CD4-positive, alpha-beta T cell treated with Interleukin-17A for 4 hours (primary cell): Measurements from ENCODE around the gene FAM149A.

Experiments
- DNase-seq: peaks from one replicate; pipeline ENCODE4 v3.0.0-alpha.2; 2020; ENCODE audit warnings: mixed read lengths

Gene FAM149A

DNA sequence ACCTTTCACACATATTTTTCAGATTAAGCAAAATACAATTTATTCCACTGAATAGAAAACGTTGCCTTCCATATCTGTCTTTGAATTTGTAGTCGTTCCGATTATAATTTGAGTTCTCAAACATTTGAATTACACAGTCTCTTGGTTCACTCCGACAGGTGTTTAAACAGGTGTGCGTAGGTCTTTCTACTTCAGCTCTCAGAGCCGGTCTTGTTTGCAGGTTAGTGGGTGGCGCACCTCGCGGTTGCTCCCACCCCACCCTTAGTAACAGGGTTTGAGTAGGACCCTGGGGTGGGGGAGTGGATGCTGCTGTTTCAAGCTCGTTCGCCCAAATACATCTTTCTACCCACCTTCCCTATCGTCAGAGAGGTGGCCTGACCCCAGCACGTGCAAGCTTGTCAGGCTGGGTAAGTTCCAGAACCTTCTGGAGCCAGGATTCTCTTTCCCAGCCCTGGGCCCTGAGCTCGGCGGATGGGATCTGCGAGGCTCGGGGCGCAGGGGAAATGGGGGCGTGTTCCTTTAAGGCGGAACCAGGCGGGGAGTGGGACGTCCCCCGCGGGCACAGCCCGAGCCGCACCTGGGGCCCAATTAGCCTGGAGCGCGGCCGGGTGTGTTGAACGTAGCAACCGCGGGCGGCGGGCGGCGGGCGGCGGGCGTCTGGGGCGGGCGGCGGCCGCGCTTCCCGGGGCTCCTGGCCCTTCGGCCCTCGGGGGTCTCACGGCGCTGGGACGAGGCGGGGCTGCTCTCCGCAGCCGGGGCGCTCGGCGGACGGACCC lies at the start of gene FAM149A:
TSS of gene FAM149A (plus strand) at position 591 of the 776 bp plus-strand sequence.
- DNase-seq, result peak; percentile 71

GRCh38 chr4:186058253-186058979 lies 46.1 kb upstream of the FAM149A start:
- DNase-seq, result no peak

GRCh38 chr4:186058980-186059316 lies 45.6 kb upstream of the FAM149A start:
- no peak for DNase-seq

GRCh38 chr4:186061921-186062320 lies 42.6 kb upstream of the FAM149A start:
- no peak for DNase-seq

- DNase-seq, result peak; percentile 49
These were observed 36.6 kb upstream of the FAM149A start for GRCh38 chr4:186067757-186068385.

DNA sequence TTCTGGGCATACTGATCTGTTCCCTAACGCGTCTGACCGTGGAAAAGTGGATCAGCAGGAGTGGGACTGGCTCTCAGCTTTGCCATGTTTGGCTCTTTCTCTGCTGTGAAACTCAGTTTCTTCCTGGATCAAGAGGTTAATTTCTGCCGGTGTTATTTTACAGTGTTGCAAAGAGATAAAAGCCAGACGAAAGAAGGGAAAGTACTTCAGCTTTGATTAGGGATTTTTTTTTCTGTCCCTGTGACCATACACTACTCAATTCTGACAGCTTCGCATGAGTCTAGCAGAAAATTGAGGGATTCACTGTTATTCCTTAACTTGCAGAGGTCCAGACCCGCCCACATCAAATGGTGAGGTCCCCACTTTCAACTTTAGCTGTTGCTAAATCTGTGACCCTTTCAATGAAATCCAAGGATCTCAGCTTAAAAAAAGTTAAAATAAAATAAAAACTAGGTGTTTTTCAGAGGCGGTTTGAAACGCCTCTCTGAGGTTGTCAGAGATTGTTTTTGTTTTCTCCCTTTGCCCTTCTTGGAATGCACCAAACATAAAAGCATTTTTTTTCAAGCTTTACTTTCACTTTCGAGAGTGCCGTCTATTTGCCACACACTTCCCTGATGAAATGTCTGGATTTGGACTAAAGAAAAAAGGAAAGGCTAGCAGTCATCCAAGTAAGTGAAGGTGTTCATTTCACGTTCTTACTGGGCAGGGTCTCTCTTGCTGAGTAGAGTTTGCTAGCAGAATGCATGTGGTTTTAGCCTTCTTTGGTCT lies 35.7 kb upstream of the FAM149A start, which contains the start of gene TLR3:
TSS of gene TLR3 (plus strand) at position 576 of the 768 bp plus-strand sequence. CDS start 7,464 bp downstream, outside the sequence.
- DNase-seq, result no peak

DNA sequence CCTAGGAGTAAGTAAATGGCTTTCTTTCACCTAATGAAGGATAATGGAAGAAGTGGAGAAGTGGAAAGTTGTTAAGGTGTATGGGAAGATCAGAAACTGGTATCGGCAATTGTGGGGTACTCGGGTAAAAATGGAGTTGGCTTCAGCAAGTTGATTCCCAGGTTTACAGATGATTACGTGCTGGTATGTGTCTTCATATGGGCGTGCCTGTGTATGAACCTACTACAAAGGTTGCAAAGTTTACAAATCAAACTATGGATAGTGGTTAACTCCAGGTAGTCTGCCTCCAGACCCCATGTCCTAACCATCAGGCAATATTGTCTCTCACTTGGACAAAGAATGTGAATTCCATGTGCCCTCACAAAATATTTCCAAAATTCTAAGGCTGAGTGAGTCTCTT lies 34.8 kb upstream of the FAM149A start:
- no peak for DNase-seq

GRCh38 chr4:186072516-186072915 lies 32.0 kb upstream of the FAM149A start:
- no peak for DNase-seq

GRCh38 chr4:186074189-186074588 lies 30.3 kb upstream of the FAM149A start:
- no peak for DNase-seq

GRCh38 chr4:186078981-186079638 lies 25.4 kb upstream of the FAM149A start:
- no peak for DNase-seq

- no peak for DNase-seq
These were observed 24.8 kb upstream of the FAM149A start for GRCh38 chr4:186079694-186080093.

GRCh38 chr4:186081202-186081807 lies 23.2 kb upstream of the FAM149A start:
- no peak for DNase-seq

DNA sequence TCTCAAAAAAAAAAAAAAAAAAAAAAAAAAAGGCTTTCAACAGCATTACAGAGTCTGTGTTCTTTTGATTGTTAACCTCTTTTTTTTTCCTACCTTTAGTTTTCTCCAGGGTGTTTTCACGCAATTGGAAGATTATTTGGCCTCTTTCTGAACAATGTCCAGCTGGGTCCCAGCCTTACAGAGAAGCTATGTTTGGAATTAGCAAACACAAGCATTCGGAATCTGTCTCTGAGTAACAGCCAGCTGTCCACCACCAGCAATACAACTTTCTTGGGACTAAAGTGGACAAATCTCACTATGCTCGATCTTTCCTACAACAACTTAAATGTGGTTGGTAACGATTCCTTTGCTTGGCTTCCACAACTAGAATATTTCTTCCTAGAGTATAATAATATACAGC lies 22.3 kb upstream of the FAM149A start:
- DNase-seq, result no peak

DNA sequence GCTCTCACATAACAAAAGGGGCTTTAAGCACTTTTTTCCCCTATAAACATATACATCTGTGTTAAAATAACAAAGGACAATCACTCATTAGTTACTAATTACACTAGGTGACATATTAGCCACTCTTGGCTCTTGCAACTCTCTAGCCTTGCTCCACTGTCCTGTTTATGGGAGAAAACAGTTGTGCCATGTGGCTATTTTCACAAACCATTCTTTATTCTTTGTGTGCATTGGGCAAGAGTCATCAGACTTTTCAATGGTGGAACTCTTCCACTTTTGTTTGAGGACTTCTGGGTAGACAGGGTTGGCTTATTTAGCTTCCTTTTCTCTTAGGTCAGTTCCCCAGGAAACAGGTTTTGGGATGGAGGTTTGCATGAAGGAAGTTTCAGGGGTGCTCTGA lies 16.0 kb upstream of the FAM149A start:
- DNase-seq, result no peak

DNA sequence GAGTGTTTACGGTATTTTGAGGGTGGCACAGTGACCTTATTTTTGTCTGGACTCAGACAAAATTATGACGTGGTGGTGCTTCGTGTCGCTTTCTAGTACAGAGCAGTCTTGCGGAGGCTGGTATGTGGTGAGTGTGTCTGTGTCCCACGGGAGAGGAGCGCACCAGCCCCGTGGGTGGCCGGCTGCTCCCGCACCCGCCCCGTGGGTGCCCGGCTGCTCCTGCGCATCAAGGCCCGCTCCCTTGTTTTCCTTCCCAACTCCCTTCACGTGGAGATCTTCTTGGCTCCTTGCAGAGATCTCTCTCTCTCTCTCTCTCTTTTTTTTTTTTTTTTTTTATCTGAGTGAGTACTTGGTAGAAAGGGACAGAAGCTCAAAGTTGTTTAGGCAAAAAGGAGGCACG lies 12.2 kb upstream of the FAM149A start:
- no peak for DNase-seq

- DNase-seq, result no peak
These were observed 9.1 kb upstream of the FAM149A start for GRCh38 chr4:186095406-186095805.

DNA sequence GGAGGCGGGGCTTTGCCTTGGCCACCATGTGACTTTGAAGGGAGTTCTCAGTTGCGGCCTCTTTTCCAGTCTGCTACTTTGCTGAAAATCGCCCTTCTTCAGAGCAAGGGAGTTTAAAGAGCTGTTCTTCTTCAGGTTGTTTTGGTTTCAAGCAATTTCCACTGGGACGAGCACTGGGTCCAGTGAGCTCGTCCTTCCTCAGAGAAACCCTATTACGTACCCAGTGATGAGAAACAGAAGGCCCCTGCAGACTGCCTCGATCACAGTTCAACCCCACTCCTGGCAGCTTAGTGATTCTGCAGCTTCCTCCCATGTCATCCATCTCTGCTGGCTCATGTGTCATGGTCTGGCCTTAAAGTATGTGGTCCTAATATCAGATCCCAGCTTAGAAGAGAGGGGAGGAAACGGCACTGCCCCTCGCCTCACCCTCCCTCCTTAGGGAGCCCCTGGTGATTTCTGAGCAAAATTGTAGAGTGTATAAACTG lies 7.8 kb upstream of the FAM149A start:
- DNase-seq, result no peak

GRCh38 chr4:186097386-186097785 lies 7.1 kb upstream of the FAM149A start:
- DNase-seq, result no peak

DNA sequence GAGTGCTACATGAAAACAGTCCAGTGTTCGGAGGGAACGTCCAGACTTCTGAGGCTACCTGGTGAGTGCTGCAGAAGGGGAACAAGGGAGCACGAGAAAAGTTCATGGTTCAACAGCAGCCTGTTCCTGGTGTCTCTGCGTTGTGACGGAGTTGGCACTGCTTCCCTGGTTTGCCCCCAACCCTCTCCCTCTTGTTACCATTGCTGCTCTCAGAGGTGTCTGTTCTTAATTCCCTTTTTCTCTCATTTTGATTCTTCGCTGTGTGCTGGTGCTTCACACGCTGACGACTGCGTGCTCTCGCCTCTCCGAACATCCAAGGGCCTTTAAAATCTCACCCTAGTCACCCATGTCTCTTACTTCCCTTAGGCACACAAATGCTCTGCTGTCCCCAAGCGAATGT lies 1.6 kb upstream of the FAM149A start:
- DNase-seq, result no peak

- DNase-seq, result peak; percentile 6
These were observed 564 bp downstream of the FAM149A start for GRCh38 chr4:186104890-186105646.
